Measurements from ENCODE around the gene CSTF1.

DNA sequence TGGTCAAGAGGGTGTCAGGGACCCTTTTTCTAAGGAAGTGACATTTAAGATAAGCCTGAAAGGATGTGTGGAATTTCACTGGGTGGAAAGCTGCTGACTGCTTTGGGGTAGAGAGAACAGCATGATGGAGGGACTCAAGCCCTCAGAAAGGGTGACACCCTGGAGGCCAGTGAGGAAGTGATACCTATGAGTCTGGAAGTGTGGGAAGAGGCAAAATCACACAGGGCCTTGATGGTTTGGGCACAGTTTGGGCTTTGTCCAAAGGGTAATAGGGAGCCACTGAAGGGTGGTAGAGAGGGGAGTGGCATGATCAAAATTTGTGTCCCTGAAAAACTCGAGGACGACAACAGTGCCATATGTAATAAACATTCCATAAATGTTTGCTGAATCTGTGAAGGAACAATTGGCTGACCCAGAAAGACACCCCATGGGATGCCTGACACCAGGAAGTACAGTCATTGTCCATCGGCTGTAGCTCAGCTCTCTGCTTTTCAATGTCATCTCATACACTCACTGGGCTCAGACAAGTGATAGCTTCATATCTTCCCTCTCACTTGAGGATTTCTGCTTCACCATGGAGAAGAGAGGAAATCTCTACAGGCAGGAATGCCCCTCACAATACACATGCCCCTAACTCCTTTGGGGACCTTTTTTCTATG is 40.9 kb downstream of the CSTF1 start:
- TF ChIP-seq POLR2A (IDR thresholded peaks at IDR 0.05; ENCODE audit: borderline replicate concordance, extremely low read depth, insufficient read depth, insufficient read length) (no peak), FOSL1 (IDR thresholded peaks at IDR 0.05; ENCODE audit: low read depth) (no peak), POLR2AphosphoS5 (IDR thresholded peaks at IDR 0.05; ENCODE audit: low read depth, low read length) (no peak), ZNF274 (IDR thresholded peaks at IDR 0.05; ENCODE audit: low read depth, low read length) (no peak), EZH2 (IDR thresholded peaks at IDR 0.05) (no peak)
- TF ChIP-seq, protein P1, sequence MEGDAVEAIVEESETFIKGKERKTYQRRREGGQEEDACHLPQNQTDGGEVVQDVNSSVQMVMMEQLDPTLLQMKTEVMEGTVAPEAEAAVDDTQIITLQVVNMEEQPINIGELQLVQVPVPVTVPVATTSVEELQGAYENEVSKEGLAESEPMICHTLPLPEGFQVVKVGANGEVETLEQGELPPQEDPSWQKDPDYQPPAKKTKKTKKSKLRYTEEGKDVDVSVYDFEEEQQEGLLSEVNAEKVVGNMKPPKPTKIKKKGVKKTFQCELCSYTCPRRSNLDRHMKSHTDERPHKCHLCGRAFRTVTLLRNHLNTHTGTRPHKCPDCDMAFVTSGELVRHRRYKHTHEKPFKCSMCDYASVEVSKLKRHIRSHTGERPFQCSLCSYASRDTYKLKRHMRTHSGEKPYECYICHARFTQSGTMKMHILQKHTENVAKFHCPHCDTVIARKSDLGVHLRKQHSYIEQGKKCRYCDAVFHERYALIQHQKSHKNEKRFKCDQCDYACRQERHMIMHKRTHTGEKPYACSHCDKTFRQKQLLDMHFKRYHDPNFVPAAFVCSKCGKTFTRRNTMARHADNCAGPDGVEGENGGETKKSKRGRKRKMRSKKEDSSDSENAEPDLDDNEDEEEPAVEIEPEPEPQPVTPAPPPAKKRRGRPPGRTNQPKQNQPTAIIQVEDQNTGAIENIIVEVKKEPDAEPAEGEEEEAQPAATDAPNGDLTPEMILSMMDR (IDR thresholded peaks at IDR 0.05 in 2 of 3, conservative IDR thresholded peaks at IDR 0.05 in 1 of 3; ENCODE audit: borderline replicate concordance in 1 of 3, insufficient read depth in 1 of 3, low read depth in 2 of 3, low read length in 2 of 3), result no peak
- TF ChIP-seq, protein P2, sequence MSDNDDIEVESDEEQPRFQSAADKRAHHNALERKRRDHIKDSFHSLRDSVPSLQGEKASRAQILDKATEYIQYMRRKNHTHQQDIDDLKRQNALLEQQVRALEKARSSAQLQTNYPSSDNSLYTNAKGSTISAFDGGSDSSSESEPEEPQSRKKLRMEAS (IDR thresholded peaks at IDR 0.05), result no peak
